ENCODE measurements around the gene TSPAN3.

GRCh38 chr15:77075528-77075927 is 4.6 kb upstream of the TSPAN3 start:
- TF ChIP-seq YY1 (IDR thresholded peaks at IDR 0.05; ENCODE audit: insufficient read depth, insufficient read length) (no peak), ZNF274 (IDR thresholded peaks at IDR 0.05; ENCODE audit: low read depth, low read length) (no peak), SUZ12 (IDR thresholded peaks at IDR 0.05; ENCODE audit: extremely low read depth, insufficient read depth, insufficient read length) (no peak)

Data from NT2/D1 (cell line).